Mesendoderm (in vitro differentiated cells): ENCODE measurements around the gene REM2.
A peak's percentile ranks its signal among the peaks of the same experiment; 100 is the strongest.

Experiments
- DNase-seq: peaks from one replicate; pipeline ENCODE4 v3.0.0; 2013
- H2AK5ac ChIP-seq: 2 replicates; pipeline ENCODE4 v1.6.1; 2013; ENCODE audit warnings: low read length, inconsistent platforms
- H2BK120ac ChIP-seq: 2 replicates; pipeline ENCODE4 v1.6.1; 2013; ENCODE audit warnings: low read depth, mild to moderate bottlenecking, low read length, moderate library complexity, mixed read lengths
- H2BK15ac ChIP-seq: replicated peaks from 2 replicates; pipeline ENCODE4 v1.6.1; 2013; ENCODE audit warnings: low read depth, mild to moderate bottlenecking, moderate library complexity
- H2BK5ac ChIP-seq: 2 replicates; pipeline ENCODE4 v1.6.1; 2013; ENCODE audit warnings: low read length, inconsistent platforms
- H3K18ac ChIP-seq: 2 replicates; pipeline ENCODE4 v1.6.1; 2013; ENCODE audit warnings: mild to moderate bottlenecking, low read length, mixed read lengths
- H3K23ac ChIP-seq: one replicate; pipeline ENCODE4 v1.6.1; 2013; ENCODE audit warnings: low read length
- H3K27ac ChIP-seq: 2 replicates; pipeline ENCODE4 v1.5.1; 2013; ENCODE audit warnings: low read depth, mild to moderate bottlenecking, inconsistent platforms, low read length, moderate library complexity
- H3K27me3 ChIP-seq: 2 replicates; pipeline ENCODE4 v1.6.1; 2013; ENCODE audit warnings: low read length, control low read depth, mild to moderate bottlenecking, inconsistent platforms; ENCODE audit not compliant: insufficient read depth, poor library complexity
- H3K36me3 ChIP-seq: 2 replicates; pipeline ENCODE4 v1.6.1; 2013; ENCODE audit warnings: low read length, inconsistent platforms; ENCODE audit not compliant: control insufficient read depth, insufficient read depth
- H3K4ac ChIP-seq: one replicate; pipeline ENCODE4 v1.6.1; 2013; ENCODE audit warnings: low read depth, mild to moderate bottlenecking, low read length, moderate library complexity
- H3K4me1 ChIP-seq: 2 replicates; pipeline ENCODE4 v1.6.1; 2013; ENCODE audit warnings: low read depth, low read length, inconsistent platforms; ENCODE audit not compliant: control insufficient read depth
- H3K4me2 ChIP-seq: 2 replicates; pipeline ENCODE4 v1.6.1; 2013; ENCODE audit warnings: low read length
- H3K4me3 ChIP-seq: 2 replicates; pipeline ENCODE4 v1.5.1; 2013; ENCODE audit warnings: mild to moderate bottlenecking, low read length
- H3K56ac ChIP-seq: one replicate; pipeline ENCODE4 v1.6.1; 2013; ENCODE audit warnings: low read length
- H3K79me1 ChIP-seq: 2 replicates; pipeline ENCODE4 v1.6.1; 2013; ENCODE audit warnings: low read length, inconsistent platforms
- H3K79me2 ChIP-seq: 2 replicates; pipeline ENCODE4 v1.6.1; 2013; ENCODE audit warnings: mild to moderate bottlenecking, low read length; ENCODE audit not compliant: control insufficient read depth, insufficient read depth
- H3K9ac ChIP-seq: 2 replicates; pipeline ENCODE4 v1.6.1; 2013; ENCODE audit warnings: low read length, inconsistent platforms
- H4K5ac ChIP-seq: one replicate; pipeline ENCODE4 v1.6.1; 2013; ENCODE audit warnings: low read length
- H4K8ac ChIP-seq: one replicate; pipeline ENCODE4 v1.6.1; 2013; ENCODE audit warnings: low read depth, mild to moderate bottlenecking, control low read depth, low read length, moderate library complexity
- WGBS: extraction: QIAGEN DNeasy Blood & Tissue Kit; methylation state at CpG from one replicate; pipeline ENCODE4 v1.1.7; 2013; ENCODE audit warnings: low lambda C conversion rate, missing lambda C conversion rate; ENCODE audit not compliant: insufficient coverage; ENCODE audit errors: extremely low coverage; 5-methylcytosine and 5-hydroxymethylcytosine counted together

Gene REM2

GRCh38 chr14:22928237-22929103 is 45.4 kb downstream of the REM2 start:
- Histone ChIP-seq H3K27me3 (no peaks in the 10 kb centered on the region), H3K4me1 (peaks cover 2% of the 10 kb centered on the region), H3K4ac (no peak overlapping the region), H3K79me2 (peaks cover 16% of the 10 kb centered on the region), H3K18ac (no peak overlapping the region), H2BK15ac (no peak overlapping the region), H4K8ac (no peak overlapping the region), H3K56ac (peak overlapping the region; percentile 99), H4K5ac (peak overlapping the region; percentile 6), H3K23ac (no peak overlapping the region), H2AK5ac (no peak overlapping the region), H2BK5ac (no peak overlapping the region), H3K4me2 (peak overlapping the region; percentile 60), H3K36me3 (peaks cover 11% of the 10 kb centered on the region), H3K27ac (no peak overlapping the region), H3K9ac (peak overlapping the region; percentile 91), H2BK120ac (no peak overlapping the region), H3K4me3 (peak overlapping the region; percentile 91), H3K79me1 (peaks cover 8% of the 10 kb centered on the region)
- no peak for DNase-seq
- WGBS = no CpG with 5 or more reads among the region's 12 CpGs

- WGBS = no CpG with 5 or more reads among the region's 51 CpGs
- peaks cover 16% of the 10 kb centered on the region for H3K79me2 ChIP-seq
- H3K4ac ChIP-seq = no peak within 1 kb of the TSS
- peak within 1 kb of the TSS; percentile 36 for H3K27ac ChIP-seq
- H3K4me2 ChIP-seq = peak within 1 kb of the TSS; percentile 91
- no peak within 1 kb of the TSS for H3K23ac ChIP-seq
- peak within 1 kb of the TSS; percentile 91 for H3K9ac ChIP-seq
- no peak within 1 kb of the TSS for H2AK5ac ChIP-seq
- peaks cover 4% of the 10 kb centered on the region for H3K36me3 ChIP-seq
- H2BK15ac ChIP-seq = no peak within 1 kb of the TSS
- H3K79me1 ChIP-seq = peaks cover 7% of the 10 kb centered on the region
- H4K8ac ChIP-seq = no peak within 1 kb of the TSS
- peak within 1 kb of the TSS; percentile 71 for H3K18ac ChIP-seq
- peak within 1 kb of the TSS; percentile 91 for H3K4me3 ChIP-seq
- no peaks in the 10 kb centered on the region for H3K27me3 ChIP-seq
- peak within 1 kb of the TSS; percentile 99 for H3K56ac ChIP-seq
- peak within 1 kb of the TSS; percentile 84 for H2BK5ac ChIP-seq
- peak; percentile 100 for DNase-seq
- peaks cover 2% of the 10 kb centered on the region for H3K4me1 ChIP-seq
- peak within 1 kb of the TSS; percentile 6 for H4K5ac ChIP-seq
- H2BK120ac ChIP-seq = no peak within 1 kb of the TSS
Measured at GRCh38 chr14:22929104-22929960, 46.3 kb downstream of the REM2 start, which contains the start of gene PRMT5. TSS of gene PRMT5 (minus strand) at chr14:22929376. CDS start at chr14:22929361, 15 bp downstream.

GRCh38 chr14:22929961-22930364 is 46.9 kb downstream of the REM2 start:
- Histone ChIP-seq H2BK15ac (no peak overlapping the region), H3K4ac (no peak overlapping the region), H3K36me3 (no peaks in the 10 kb centered on the region), H4K8ac (no peak overlapping the region), H3K79me2 (peaks cover 16% of the 10 kb centered on the region), H3K56ac (peak overlapping the region; percentile 83), H2BK5ac (no peak overlapping the region), H3K23ac (no peak overlapping the region), H3K4me3 (peak overlapping the region; percentile 41), H3K27me3 (no peaks in the 10 kb centered on the region), H3K4me1 (peaks cover 2% of the 10 kb centered on the region), H2BK120ac (no peak overlapping the region), H3K27ac (no peak overlapping the region), H3K4me2 (peak overlapping the region; percentile 91), H3K79me1 (peaks cover 7% of the 10 kb centered on the region), H4K5ac (no peak overlapping the region), H3K18ac (peak overlapping the region; percentile 71), H3K9ac (peak overlapping the region; percentile 71), H2AK5ac (no peak overlapping the region)
- no CpG with 5 or more reads among the region's 2 CpGs for WGBS
- DNase-seq = no peak

DNA sequence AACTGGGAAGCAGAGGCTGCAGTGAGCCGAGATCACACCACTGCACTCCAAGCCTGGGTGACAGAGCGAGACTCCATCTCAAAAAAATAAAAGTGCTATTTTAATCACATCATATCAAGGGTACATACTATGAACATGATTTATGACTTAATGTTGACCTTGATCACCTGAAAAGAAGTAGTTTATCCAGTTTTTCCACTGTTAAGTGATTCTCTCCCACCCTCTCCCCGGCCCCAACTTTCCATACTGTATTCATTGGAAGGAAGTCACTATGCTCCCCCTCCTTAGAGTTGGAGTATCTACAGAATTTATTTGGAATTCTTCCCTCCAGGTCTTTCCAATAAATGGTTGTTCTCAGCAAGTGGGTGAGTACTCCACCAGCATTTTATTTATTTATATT is 49.1 kb downstream of the REM2 start:
- no peak overlapping the region for H3K4me3 ChIP-seq
- no peak overlapping the region for H3K4me2 ChIP-seq
- no CpG with 5 or more reads among the region's 3 CpGs for WGBS
- no peak overlapping the region for H3K9ac ChIP-seq
- H3K79me1 ChIP-seq = peaks cover 5% of the 10 kb centered on the region
- no peak overlapping the region for H3K18ac ChIP-seq
- peaks cover 14% of the 10 kb centered on the region for H3K79me2 ChIP-seq
- H3K56ac ChIP-seq = no peak overlapping the region
- H4K8ac ChIP-seq = no peak overlapping the region
- no peak overlapping the region for H3K23ac ChIP-seq
- no peaks in the 10 kb centered on the region for H3K36me3 ChIP-seq
- no peak overlapping the region for H2AK5ac ChIP-seq
- DNase-seq = no peak
- no peak overlapping the region for H4K5ac ChIP-seq
- no peak overlapping the region for H2BK5ac ChIP-seq
- H2BK120ac ChIP-seq = no peak overlapping the region
- peaks cover 2% of the 10 kb centered on the region for H3K4me1 ChIP-seq
- no peaks in the 10 kb centered on the region for H3K27me3 ChIP-seq
- no peak overlapping the region for H3K27ac ChIP-seq
- no peak overlapping the region for H2BK15ac ChIP-seq
- H3K4ac ChIP-seq = no peak overlapping the region

DNA sequence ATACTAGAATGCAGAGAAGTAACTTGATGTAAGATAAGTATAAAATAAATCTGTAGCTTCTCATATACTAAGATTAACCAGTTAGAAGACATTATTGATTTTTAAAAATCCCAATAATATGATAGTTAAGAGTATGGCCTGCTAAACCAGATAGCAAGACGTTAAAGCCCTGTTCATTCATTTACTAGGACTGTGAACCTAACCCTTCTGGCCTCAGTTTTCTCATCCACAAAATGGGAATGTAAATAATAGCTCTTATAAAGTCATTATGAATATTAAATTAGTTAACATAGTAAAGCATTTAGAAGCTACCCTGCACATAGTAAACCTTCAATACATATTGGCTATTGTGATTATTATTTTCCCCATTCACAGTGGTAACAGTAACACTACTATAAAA is 52.1 kb downstream of the REM2 start:
- Histone ChIP-seq H3K27ac (no peak overlapping the region), H2AK5ac (no peak overlapping the region), H3K56ac (no peak overlapping the region), H4K8ac (no peak overlapping the region), H2BK5ac (no peak overlapping the region), H3K36me3 (no peaks in the 10 kb centered on the region), H3K4me1 (no peaks in the 10 kb centered on the region), H3K18ac (no peak overlapping the region), H2BK120ac (no peak overlapping the region), H3K79me1 (no peaks in the 10 kb centered on the region), H3K27me3 (no peaks in the 10 kb centered on the region), H4K5ac (no peak overlapping the region), H3K4ac (no peak overlapping the region), H2BK15ac (no peak overlapping the region), H3K79me2 (no peaks in the 10 kb centered on the region), H3K4me3 (no peak overlapping the region), H3K4me2 (no peak overlapping the region), H3K23ac (no peak overlapping the region), H3K9ac (no peak overlapping the region)
- WGBS = no CpG with 5 or more reads among the region's 1 CpG
- DNase-seq = no peak
